GM12878 (cell line): ENCODE data around the gene IL37. TPM values are rescaled to one million over a fixed set of nuclear protein-coding genes. Genes with fewer than 3 reads are reported as not detected.

Experiments used
- ATAC-seq: fragments of 200-7000 bp; cut with Tn5 transposase; 3 replicates; pipeline ENCODE4 v1.9.1; 2020; ENCODE audit warnings: mild to moderate bottlenecking, moderate library complexity
- BruUV-seq: library from RNA; stranded (reverse); fragments of 400-500 nt; replicated peaks from 2 replicates; lab custom pipeline; 2021; lab: Mats Ljungman, UMichigan
- CTCF ChIA-PET: fragments of 300-600 bp; sonication (Branson Sonifier 250); formaldehyde crosslinking; extraction: SDS; loops from one replicate; lab custom pipeline; 2021; ENCODE audit warnings: inconsistent platforms; lab: Yijun Ruan, JAX
- POLR2A ChIA-PET: fragments of 350-600 bp; formaldehyde crosslinking; extraction: SDS; loops from one replicate; lab custom pipeline; 2021; ENCODE audit warnings: inconsistent platforms; lab: Charles Lee
- RAD21 ChIA-PET: fragments of 300-600 bp; sonication (Branson Sonifier 250); formaldehyde crosslinking; loops from one replicate; lab custom pipeline; 2023; ENCODE audit warnings: antibody characterized with exemption; ENCODE audit not compliant: unreplicated experiment; lab: Charles Lee
- SMC1A ChIA-PET: fragments of 300-600 bp; sonication (Branson Sonifier 250); formaldehyde crosslinking; loops from one replicate; lab custom pipeline; 2023; ENCODE audit not compliant: unreplicated experiment, uncharacterized antibody; lab: Charles Lee
- DNase-seq: peaks from one replicate; pipeline ENCODE4 v3.0.0-alpha.2; 2011; ENCODE audit warnings: low read depth, low spot score
- FAIRE-seq: peaks from 3 replicates; lab custom pipeline; 2011; peaks lifted over from hg19 to GRCh38; lab: Jason Lieb, UNC
- H2AFZ ChIP-seq: 2 replicates; pipeline ENCODE4 v1.6.0; 2011; ENCODE audit warnings: low read depth, low read length, control low read depth; ENCODE audit not compliant: control insufficient read depth
- H3K27ac ChIP-seq: 2 replicates; pipeline ENCODE4 v1.5.1; 2011; ENCODE audit warnings: control low read depth; ENCODE audit not compliant: control insufficient read depth, insufficient read depth
- H3K27me3 ChIP-seq, 2 experiments: replicated peaks in 1 of 2; 2 replicates each; pipeline versions ENCODE4 v1.6.0 to v1.6.1; 2011; ENCODE audit warnings: low read length in 1 of 2; ENCODE audit not compliant: control insufficient read depth in 2 of 2, insufficient read depth in 2 of 2
- H3K36me3 ChIP-seq, 2 experiments: 2 replicates each; pipeline ENCODE4 v1.5.1; 2011; ENCODE audit warnings: low read length in 1 of 2; ENCODE audit not compliant: control insufficient read depth in 2 of 2, insufficient read depth in 2 of 2
- H3K4me1 ChIP-seq: 2 replicates; pipeline ENCODE4 v1.6.1; 2011; ENCODE audit warnings: mild to moderate bottlenecking, low read length, moderate library complexity, mixed read lengths; ENCODE audit not compliant: control insufficient read depth, insufficient read depth
- H3K4me2 ChIP-seq: 2 replicates; pipeline ENCODE4 v1.6.0; 2011; ENCODE audit warnings: control low read depth; ENCODE audit not compliant: control insufficient read depth, insufficient read depth
- H3K4me3 ChIP-seq: fragments of 200-600 bp; sonication (generic); 2 replicates; pipeline ENCODE4 v1.5.1; 2016
- H3K79me2 ChIP-seq: 2 replicates; pipeline ENCODE4 v1.6.0; 2011; ENCODE audit warnings: low read length; ENCODE audit not compliant: control insufficient read depth, insufficient read depth
- H3K9ac ChIP-seq: 2 replicates; pipeline ENCODE4 v1.8.0; 2011; ENCODE audit warnings: low read length, control low read depth, mixed read lengths; ENCODE audit not compliant: control insufficient read depth, insufficient read depth
- H3K9me3 ChIP-seq: replicated peaks from 3 replicates; pipeline ENCODE4 v1.5.1; 2011; ENCODE audit warnings: mild to moderate bottlenecking, low read length; ENCODE audit not compliant: control insufficient read depth, insufficient read depth
- H4K20me1 ChIP-seq: 2 replicates; pipeline ENCODE4 v1.6.0; 2011; ENCODE audit not compliant: control insufficient read depth, insufficient read depth
- BMI1 ChIP-seq: fragments of 450-650 bp; IDR thresholded peaks from 2 replicates; pipeline ENCODE4 v1.6.1; 2016; ENCODE audit warnings: mild to moderate bottlenecking, moderate library complexity, borderline replicate concordance
- HCFC1 ChIP-seq: fragments of 150-350 bp; IDR thresholded peaks from 2 replicates; pipeline ENCODE4 v1.6.1; 2014; ENCODE audit warnings: low read length
- IRF4 ChIP-seq: IDR thresholded peaks from 2 replicates; pipeline ENCODE4 v1.6.1; 2011; ENCODE audit warnings: low read depth, low read length
- KLF5 ChIP-seq: fragments of 450-650 bp; IDR thresholded peaks from 2 replicates; pipeline ENCODE4 v1.6.1; 2014; ENCODE audit warnings: mild to moderate bottlenecking; ENCODE audit not compliant: partially characterized antibody
- NFYA ChIP-seq: IDR thresholded peaks from 2 replicates; pipeline ENCODE4 v1.6.1; 2011; ENCODE audit warnings: low read depth, mild to moderate bottlenecking, low read length, improper control_type of control experiment, borderline replicate concordance
- NRF1 ChIP-seq: conservative IDR thresholded peaks from 2 replicates; pipeline ENCODE4 v1.6.1; 2011; ENCODE audit warnings: mild to moderate bottlenecking, low read depth, low read length, improper control_type of control experiment
- RAD21 ChIP-seq: IDR thresholded peaks from 2 replicates; pipeline ENCODE4 v1.6.1; 2011; ENCODE audit warnings: mild to moderate bottlenecking, low read depth, low read length, moderate library complexity; ENCODE audit not compliant: insufficient read depth
- RFX5 ChIP-seq: IDR thresholded peaks from 2 replicates; pipeline ENCODE4 v1.6.1; 2011; ENCODE audit warnings: low read depth, low read length, improper control_type of control experiment
- WRNIP1 ChIP-seq: IDR thresholded peaks from 2 replicates; pipeline ENCODE4 v1.6.1; 2011; ENCODE audit warnings: low read depth, low read length, improper control_type of control experiment, borderline replicate concordance
- ZNF622 ChIP-seq: fragments of 450-650 bp; IDR thresholded peaks from 2 replicates; pipeline ENCODE4 v1.6.1; 2017; ENCODE audit warnings: mild to moderate bottlenecking, inconsistent platforms
- WGBS: methylation state at CpG from one replicate; pipeline ENCODE4 v1.1.6; 2016; ENCODE audit warnings: low lambda C conversion rate; ENCODE audit not compliant: insufficient replicate concordance, insufficient coverage; ENCODE audit errors: missing lambda C conversion rate; 5-methylcytosine and 5-hydroxymethylcytosine counted together
- in situ Hi-C: fragments of 300-500 bp; cut with MboI; formaldehyde crosslinking; loops from 9 replicates; pipeline ENCODE4 v1.14.3; 2018; ENCODE audit warnings: mixed read lengths
- intact Hi-C: fragments of 100-400 bp; cut with micrococcal nuclease; formaldehyde crosslinking; loops from one replicate; pipeline ENCODE4 v1.14.2; 2022; ENCODE audit not compliant: unreplicated experiment
- polyA plus RNA-seq, 11 experiments: library from polyadenylated mRNA; depleted of rRNA in 4 of 11; unstranded in 6 of 11; stranded (reverse) in 5 of 11; fragments of >200 nt; fragmentation: Nextera tagmentation in 4 of 11; fragmentation: Illumina TruSeq in 1 of 11; extraction: Ambion mirVana in 4 of 11; extraction: Trizol in 1 of 11; gene quantifications; 1 replicate in 1 of 11; 2 replicates in 10 of 11; pipeline versions ENCODE4 v1.2.1 to v1.2.3, GENCODE V29; 2011 to 2016; ENCODE audit warnings: inconsistent platforms in 2 of 11, missing spikeins in 2 of 11, low read depth in 1 of 11
- total RNA-seq, 4 experiments: library from RNA; depleted of rRNA in 3 of 4; stranded (reverse); fragments of >200 nt in 3 of 4; fragmentation: Illumina TruSeq in 1 of 4; extraction: Trizol in 1 of 4; gene quantifications; 2 replicates each; pipeline versions ENCODE4 v1.2.1 to v1.2.3, GENCODE V29; 2013 to 2021
- TF ChIP-seq, protein P1 (sequence below): fragments of 450-650 bp; IDR thresholded peaks from 2 replicates; pipeline ENCODE4 v1.6.1; 2016; ENCODE audit warnings: mild to moderate bottlenecking, moderate library complexity, borderline replicate concordance
- TF ChIP-seq, protein P2 (sequence below): fragments of 450-650 bp; IDR thresholded peaks from 2 replicates; pipeline ENCODE4 v1.6.1; 2017; ENCODE audit warnings: mild to moderate bottlenecking, moderate library complexity
- TF ChIP-seq, protein P3 (sequence below): fragments of 450-650 bp; conservative IDR thresholded peaks from 2 replicates; pipeline ENCODE4 v1.6.1; 2017; ENCODE audit warnings: mild to moderate bottlenecking, moderate library complexity

IL37 gene
- total and polyA plus RNA-seq, 10 of the 15 experiments (the other 5 are each of a cell fraction or from before 2014, with no cell fraction given), result 0.41 to 0.54 TPM; not detected in 8

- TF ChIP-seq, protein P1, sequence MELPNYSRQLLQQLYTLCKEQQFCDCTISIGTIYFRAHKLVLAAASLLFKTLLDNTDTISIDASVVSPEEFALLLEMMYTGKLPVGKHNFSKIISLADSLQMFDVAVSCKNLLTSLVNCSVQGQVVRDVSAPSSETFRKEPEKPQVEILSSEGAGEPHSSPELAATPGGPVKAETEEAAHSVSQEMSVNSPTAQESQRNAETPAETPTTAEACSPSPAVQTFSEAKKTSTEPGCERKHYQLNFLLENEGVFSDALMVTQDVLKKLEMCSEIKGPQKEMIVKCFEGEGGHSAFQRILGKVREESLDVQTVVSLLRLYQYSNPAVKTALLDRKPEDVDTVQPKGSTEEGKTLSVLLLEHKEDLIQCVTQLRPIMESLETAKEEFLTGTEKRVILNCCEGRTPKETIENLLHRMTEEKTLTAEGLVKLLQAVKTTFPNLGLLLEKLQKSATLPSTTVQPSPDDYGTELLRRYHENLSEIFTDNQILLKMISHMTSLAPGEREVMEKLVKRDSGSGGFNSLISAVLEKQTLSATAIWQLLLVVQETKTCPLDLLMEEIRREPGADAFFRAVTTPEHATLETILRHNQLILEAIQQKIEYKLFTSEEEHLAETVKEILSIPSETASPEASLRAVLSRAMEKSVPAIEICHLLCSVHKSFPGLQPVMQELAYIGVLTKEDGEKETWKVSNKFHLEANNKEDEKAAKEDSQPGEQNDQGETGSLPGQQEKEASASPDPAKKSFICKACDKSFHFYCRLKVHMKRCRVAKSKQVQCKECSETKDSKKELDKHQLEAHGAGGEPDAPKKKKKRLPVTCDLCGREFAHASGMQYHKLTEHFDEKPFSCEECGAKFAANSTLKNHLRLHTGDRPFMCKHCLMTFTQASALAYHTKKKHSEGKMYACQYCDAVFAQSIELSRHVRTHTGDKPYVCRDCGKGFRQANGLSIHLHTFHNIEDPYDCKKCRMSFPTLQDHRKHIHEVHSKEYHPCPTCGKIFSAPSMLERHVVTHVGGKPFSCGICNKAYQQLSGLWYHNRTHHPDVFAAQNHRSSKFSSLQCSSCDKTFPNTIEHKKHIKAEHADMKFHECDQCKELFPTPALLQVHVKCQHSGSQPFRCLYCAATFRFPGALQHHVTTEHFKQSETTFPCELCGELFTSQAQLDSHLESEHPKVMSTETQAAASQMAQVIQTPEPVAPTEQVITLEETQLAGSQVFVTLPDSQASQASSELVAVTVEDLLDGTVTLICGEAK, result no peak
- TF ChIP-seq ZNF622 (no peak), WRNIP1 (no peak)
Observed at GRCh38 chr2:112917856-112918255, 6.9 kb downstream of the IL37 start (continued).

GRCh38 chr2:112918256-112918655 lies 7.3 kb downstream of the IL37 start:
- H3K9ac ChIP-seq, result no peak overlapping the region
- peaks cover 0 to 3% of the 10 kb centered on the region in 2 experiments; a peak in 2 of 4 replicates for H3K27me3 ChIP-seq
- ATAC-seq (no peak), FAIRE-seq (no peak), DNase-seq (no peak)
- POLR2A ChIA-PET, result no interaction called here
- SMC1A ChIA-PET, result interaction anchor here (0.6 kb wide), 1 partner anchor 21 kb away, joined by 4 read pairs; no protein-coding TSS in a partner anchor
- no peak overlapping the region for H2AFZ ChIP-seq
- peaks cover 10% of the 10 kb centered on the region for H3K4me1 ChIP-seq
- in situ Hi-C loops (no loop called here), intact Hi-C loops (no loop called here)
- 47% methylated on average over 4 of the region's 4 CpGs for WGBS
- H3K4me3 ChIP-seq, result no peak overlapping the region
- no peaks in the 10 kb centered on the region for H3K79me2 ChIP-seq
- H3K4me2 ChIP-seq, result no peak overlapping the region
- CTCF ChIA-PET, result interaction anchor here (0.9 to 1.7 kb wide), 2 partner anchors 22 to 24 kb away, joined by 3 read pairs; no protein-coding TSS in a partner anchor
- H3K36me3 ChIP-seq, result no peaks in the 10 kb centered on the region
- RAD21 ChIA-PET, result no interaction called here
- H3K27ac ChIP-seq, result no peak overlapping the region
- H4K20me1 ChIP-seq, result no peaks in the 10 kb centered on the region
- no peaks in the 10 kb centered on the region; the same call in 2 of the 3 replicates for H3K9me3 ChIP-seq
- no TSS peak for BruUV-seq
- TF ChIP-seq, protein P2, sequence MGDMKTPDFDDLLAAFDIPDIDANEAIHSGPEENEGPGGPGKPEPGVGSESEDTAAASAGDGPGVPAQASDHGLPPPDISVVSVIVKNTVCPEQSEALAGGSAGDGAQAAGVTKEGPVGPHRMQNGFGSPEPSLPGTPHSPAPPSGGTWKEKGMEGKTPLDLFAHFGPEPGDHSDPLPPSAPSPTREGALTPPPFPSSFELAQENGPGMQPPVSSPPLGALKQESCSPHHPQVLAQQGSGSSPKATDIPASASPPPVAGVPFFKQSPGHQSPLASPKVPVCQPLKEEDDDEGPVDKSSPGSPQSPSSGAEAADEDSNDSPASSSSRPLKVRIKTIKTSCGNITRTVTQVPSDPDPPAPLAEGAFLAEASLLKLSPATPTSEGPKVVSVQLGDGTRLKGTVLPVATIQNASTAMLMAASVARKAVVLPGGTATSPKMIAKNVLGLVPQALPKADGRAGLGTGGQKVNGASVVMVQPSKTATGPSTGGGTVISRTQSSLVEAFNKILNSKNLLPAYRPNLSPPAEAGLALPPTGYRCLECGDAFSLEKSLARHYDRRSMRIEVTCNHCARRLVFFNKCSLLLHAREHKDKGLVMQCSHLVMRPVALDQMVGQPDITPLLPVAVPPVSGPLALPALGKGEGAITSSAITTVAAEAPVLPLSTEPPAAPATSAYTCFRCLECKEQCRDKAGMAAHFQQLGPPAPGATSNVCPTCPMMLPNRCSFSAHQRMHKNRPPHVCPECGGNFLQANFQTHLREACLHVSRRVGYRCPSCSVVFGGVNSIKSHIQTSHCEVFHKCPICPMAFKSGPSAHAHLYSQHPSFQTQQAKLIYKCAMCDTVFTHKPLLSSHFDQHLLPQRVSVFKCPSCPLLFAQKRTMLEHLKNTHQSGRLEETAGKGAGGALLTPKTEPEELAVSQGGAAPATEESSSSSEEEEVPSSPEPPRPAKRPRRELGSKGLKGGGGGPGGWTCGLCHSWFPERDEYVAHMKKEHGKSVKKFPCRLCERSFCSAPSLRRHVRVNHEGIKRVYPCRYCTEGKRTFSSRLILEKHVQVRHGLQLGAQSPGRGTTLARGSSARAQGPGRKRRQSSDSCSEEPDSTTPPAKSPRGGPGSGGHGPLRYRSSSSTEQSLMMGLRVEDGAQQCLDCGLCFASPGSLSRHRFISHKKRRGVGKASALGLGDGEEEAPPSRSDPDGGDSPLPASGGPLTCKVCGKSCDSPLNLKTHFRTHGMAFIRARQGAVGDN, result no peak
- TF ChIP-seq, protein P3, sequence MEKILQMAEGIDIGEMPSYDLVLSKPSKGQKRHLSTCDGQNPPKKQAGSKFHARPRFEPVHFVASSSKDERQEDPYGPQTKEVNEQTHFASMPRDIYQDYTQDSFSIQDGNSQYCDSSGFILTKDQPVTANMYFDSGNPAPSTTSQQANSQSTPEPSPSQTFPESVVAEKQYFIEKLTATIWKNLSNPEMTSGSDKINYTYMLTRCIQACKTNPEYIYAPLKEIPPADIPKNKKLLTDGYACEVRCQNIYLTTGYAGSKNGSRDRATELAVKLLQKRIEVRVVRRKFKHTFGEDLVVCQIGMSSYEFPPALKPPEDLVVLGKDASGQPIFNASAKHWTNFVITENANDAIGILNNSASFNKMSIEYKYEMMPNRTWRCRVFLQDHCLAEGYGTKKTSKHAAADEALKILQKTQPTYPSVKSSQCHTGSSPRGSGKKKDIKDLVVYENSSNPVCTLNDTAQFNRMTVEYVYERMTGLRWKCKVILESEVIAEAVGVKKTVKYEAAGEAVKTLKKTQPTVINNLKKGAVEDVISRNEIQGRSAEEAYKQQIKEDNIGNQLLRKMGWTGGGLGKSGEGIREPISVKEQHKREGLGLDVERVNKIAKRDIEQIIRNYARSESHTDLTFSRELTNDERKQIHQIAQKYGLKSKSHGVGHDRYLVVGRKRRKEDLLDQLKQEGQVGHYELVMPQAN, result no peak
- no peak for TF ChIP-seq RAD21
- TF ChIP-seq NRF1, result no peak
- no peak for TF ChIP-seq KLF5
- TF ChIP-seq HCFC1, result no peak
- no peak for TF ChIP-seq BMI1
- TF ChIP-seq IRF4, result no peak
- no peak for TF ChIP-seq NFYA
- TF ChIP-seq RFX5, result no peak
